ENCODE results near the gene AHNAK2.
"Not testable (repeated sequence)": the region's sequence is repeated elsewhere in the genome, so short reads cannot be mapped to it uniquely, and the experiment has no call there.

Gene AHNAK2

GRCh38 chr14:104971447-104972240 lies 6.5 kb downstream of the AHNAK2 start:
- no peak for DNase-seq

DNA sequence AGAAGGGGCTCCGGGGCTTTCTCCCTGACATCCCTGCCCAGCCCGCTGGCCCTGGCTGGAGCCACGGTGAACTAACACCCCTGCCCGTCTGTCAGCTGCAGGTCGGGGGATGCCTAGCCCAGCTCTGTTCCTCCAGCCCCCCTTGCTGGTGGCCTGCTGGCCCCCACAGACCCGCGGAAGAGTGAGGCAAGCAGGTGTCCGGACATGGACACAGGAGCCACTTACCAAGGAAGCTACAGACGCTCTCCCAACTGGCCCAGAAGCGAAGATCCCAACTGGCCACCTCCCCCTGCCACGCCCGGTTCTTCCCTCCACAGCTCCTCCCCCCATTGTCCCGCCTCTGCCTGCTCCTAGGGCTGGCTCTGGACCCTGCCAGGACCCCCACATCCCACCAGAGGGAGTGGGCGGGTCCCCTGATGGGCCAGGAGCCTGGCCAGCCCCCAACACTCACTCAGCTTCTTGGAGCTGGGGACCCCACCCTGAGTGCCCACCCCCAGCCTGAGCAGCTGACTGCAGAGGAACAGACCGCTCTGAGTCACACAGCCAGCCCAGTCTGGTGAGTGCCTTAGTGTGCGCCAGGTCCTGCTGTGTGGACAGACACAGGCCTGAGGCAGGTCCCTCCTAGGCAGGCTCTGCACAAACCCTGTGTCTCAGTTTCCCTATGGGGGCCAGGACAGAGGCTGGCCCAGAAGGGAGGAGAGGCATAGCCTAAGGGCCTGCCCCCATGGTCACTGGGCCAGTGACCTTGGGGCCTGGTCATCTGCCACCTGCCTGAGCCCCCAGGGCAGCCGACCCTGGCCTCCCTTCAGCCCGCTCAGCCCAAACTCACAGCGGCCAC lies 7.7 kb downstream of the AHNAK2 start:
- DNase-seq: no peak

DNA sequence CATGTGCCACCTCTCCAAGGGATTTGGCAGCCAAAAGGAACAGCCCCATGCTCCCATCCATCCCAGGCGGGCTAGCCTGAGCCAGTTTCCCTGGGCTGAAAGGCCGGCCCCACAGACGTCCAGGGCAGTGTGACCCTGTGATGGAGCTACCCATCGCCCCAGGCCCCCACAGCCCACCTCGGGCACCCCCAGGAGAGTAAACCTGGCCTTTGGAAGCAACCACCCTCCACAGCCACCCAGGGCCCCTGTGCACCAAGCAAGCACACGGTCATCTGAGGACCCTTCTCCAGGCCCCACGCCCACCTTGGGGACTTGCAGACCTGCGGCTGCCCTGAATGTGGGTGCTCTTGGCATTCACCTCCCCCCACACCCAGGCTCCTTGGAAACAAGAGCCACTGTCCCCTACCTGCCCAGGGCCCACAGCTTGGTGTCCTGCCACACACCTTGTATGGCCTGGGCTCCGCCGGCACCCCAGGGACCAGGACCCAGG lies 8.4 kb downstream of the AHNAK2 start:
- no peak for DNase-seq

DNA sequence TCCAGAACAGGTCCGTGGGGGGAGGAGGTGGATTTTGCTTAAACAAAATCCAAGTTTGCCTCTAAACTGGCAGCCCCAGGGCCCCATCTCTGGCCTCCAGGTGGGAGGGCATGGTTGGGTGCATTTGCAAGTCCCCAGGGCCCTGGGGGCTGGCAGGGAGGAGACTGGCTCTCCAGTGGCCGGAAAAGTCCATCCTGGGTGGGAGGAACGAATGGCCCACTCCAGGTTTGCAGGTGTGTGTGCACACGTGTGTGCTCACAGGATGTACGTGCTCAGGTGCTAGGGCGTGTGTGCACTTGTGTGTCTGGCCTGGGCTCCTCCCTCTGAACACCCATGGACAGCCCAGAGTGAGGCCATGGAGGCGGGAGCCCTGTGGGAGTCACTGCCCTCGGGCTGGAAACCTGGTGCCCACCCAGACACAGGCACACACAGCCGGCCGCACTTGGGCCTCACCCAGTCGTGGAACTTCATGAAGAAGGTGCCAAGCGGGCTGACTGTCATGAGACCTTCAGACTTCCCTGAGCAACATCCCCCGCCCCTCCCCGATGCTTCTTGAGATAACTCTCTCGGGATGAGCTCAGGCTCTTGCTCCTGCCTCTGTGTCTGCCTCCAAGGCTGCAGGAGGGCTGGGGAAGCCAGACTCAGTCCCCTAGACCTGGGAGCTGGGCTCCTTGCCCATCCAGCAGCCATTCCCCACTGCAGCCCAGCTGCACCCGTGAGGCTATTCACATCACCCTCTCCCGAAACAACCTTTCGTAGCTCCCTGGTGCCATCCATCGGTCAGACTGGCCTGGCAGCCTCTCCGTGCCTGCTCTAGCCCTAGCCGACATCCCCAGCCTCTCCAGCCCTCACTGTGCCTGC lies 9.4 kb downstream of the AHNAK2 start:
- no peak for DNase-seq

DNA sequence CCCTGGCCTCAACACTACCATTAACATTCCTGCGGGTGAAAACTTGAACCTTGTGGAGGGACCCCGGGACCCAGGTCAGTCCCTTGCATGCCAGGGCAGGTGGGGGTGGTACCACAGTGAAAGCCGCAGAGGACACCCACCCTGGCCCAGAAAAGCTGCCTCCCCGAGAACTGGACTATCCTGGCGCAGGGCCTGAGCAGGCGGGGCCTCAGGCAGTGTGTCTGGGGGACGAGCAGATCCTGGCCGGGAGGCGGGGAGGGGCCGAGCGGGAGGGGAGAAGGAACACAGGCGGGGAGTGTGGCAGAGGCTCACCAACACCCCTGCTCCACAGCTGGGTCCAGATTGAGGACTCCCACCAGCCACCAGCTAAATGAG lies 10.0 kb downstream of the AHNAK2 start:
- DNase-seq: no peak

GRCh38 chr14:104967386-104968152 lies 10.6 kb downstream of the AHNAK2 start:
- DNase-seq: no peak

- DNase-seq: no peak
Observed at GRCh38 chr14:104966981-104967385, 11.2 kb downstream of the AHNAK2 start.

DNA sequence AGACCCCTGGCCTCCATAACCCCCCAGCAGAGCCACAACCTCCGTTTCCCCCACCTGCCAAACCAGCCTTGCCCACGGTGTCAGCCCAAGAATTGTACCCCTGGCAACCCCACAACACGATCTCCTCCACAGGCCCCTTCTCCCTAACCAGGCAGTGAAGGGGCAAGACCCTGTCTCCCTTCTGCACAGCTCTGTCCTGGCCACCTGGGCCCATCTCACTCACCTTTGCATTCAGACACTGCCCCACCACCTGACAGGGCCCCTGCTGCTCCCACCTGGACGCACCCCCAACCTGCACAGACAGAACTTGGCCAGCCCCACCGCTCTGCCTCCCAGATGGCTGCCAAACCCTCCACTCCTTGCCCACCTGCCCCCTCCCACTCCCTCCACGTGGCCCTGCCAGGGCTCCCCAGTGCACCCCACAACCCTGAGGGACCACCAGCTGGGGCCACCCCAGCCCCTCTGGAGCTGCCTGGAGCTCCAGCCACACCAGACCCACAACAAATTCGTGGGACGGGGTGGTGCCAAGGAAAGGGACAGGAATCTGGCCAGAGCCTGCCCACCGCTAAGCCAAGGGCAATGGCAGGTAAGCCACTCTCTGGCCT lies 11.8 kb downstream of the AHNAK2 start:
- no peak for DNase-seq

GRCh38 chr14:104965561-104966231 lies 12.5 kb downstream of the AHNAK2 start:
- no peak for DNase-seq

- no peak for DNase-seq
Observed at GRCh38 chr14:104964546-104964945, 13.6 kb downstream of the AHNAK2 start.

DNA sequence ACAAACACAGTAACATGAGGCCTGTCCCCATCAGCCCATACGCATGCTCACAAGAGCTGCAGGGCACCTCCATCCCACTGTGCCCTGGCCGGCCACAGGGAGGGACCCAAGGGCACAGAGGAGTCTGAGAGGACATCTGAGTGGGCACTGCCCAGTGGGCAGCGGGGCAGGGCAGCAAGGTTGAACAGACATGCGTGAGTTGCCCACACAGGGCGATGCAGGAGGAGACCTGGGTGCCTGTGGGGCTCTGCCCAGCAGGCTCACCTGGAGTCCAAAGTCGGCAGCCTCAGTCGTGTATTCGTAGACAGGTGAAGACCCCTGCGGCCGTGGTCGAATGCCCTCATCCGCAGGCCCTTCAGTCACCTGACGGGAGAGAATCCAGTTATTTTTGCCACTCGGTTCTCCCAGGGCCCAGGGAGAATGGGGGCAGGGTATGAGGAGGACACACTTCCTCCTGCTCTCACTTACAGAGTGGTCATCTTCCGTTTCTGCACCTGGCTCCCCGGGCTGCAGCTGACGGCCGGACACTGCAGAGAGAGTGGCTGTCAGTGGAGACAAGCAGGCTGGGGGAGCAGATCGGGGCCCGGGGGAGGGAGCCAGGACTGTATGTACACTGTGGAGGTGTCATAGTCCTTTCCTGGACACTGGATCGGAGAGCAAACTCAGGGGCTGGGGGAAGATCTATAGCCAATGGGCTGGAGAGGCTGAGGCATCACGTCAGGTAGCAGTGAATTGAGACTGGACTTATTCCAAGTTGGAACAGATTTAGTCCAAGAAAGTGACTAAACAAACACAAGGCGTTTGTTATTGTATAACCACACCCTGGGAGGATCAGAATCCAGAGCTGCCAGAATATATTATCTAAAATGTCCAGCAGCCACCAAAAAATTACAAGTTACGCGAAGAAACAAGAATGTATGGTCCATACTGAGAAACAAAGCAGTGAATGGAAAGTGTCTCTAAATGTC lies 20.7 kb downstream of the AHNAK2 start:
- no peak for DNase-seq

DNA sequence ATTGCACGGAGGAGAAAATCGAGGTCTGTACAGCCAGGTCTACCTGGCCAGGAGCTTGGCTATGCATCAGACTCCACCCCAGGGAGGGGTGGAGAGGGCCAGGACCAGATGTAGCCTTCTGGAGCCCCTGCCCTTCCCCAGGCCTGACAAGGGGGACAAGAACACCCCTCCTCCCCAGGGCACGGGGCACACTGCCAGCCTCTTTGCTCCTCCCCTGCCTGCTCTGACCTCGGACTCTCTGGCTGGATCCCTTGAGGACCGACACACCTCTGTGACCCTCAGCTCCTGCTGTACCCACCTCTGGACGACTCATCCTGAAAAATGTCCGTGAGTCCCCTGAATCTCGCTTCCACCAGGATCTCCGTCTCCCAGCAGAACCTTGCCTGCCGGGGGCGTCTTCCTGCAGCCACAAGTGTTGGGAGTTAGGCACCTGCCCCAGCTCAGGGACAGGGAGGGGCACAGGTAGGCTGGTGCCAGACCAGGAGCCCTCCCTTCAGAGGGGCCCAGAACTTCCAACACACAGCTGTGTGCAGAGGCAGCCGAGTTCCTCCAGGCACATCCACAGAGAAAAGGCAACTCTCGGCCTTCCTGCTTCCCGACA lies 21.8 kb downstream of the AHNAK2 start:
- DNase-seq: no peak

DNA sequence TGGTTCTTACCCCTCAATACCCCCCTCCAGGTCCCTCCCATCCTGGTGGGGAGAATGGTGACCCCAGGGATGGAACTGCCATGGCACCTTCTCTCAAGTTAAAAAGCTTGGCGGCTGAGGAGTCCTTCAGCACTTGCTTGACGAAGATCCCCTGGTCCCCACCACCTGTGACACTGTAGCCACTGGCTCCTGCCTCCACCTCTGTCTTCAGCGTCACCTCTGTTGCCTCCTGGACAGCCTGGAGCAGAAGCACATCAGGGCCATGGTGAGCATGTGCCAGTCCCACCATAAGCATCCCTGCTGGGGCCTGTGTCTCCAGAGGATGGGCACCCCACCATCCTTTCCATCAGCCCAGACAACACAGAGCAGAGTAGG lies 22.8 kb downstream of the AHNAK2 start:
- DNase-seq: no peak

DNA sequence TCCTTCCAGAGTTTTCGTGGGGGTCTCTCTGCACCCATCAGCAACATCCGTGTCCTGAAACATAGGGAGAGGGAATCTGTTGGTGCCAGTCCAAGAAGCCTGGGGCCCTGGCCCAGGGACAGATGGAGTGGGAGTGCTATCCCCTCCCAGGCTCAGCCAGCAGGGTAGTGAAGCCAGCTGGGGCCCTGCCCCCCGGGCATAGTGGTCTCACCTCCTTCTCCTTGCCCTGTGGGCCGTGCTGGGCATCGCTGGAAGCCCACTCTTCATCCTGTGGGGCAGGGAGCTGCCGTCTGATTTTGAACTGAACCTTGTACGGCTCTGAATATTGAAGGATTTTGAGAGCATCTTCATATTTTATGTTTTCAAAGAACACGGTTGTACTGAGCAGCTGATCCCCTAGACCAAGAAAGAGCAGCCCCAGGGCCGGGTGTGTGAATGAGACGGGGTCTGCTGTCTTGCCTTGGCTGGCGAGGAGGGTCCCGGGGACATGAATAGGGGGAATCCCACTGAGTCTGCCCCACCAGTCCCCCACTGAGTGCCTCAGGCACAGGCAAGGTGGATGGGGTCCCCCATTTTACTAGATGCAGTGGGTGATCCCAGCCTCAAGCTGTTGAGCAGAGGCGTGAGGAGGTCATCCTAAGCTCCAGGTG lies 23.3 kb downstream of the AHNAK2 start:
- no peak for DNase-seq

- no peak for DNase-seq
Observed at GRCh38 chr14:104953896-104954656, 24.1 kb downstream of the AHNAK2 start.

GRCh38 chr14:104953097-104953496 lies 25.1 kb downstream of the AHNAK2 start:
- no peak for DNase-seq

DNA sequence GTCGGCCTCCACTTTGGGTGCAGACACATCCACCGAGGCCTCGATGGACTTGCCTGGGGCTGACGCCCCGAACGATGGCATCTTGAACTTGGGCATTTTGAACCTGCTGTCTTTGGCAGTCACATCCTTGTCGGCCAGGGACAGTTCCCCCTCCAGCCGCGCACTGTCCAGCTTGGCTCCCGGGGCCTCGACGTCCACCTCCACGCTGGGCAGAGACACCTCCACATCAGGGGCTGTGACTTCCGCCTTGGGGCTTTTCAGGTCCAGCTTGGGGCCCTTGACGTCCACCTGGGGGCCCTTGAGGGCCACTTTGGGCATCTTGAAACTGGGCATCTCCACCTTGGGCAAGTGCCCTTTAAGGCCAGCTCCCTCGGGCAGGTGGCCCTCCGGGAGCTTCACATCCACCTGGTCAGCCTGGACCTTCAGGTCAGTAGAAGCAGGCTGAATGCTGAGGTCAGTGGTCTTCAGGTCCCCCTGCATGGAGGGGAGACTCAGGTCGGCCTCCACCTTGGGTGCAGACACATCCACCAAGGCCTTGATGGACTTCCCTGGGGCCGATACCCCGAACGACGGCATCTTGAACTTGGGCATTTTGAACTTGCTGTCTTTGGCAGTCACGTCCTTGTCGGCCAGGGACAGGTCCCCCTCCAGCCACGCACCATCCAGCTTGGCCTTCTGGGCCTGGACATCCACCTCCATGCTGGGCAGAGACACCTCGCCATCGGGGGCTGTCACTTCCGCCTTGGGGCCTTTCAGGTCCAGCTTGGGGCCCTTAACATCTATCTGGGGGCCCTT lies 26.1 kb downstream of the AHNAK2 start:
- not testable (repeated sequence) for DNase-seq
